HL-60 (cell line): Measurements from ENCODE around the gene SH3RF3.

Experiments
- DNase-seq, 2 experiments: peaks; one replicate each; pipeline ENCODE4 v3.0.0-alpha.2; 2010 to 2020; ENCODE audit warnings: low read depth in 1 of 2, low spot score in 1 of 2
- H3K27ac ChIP-seq: fragments of 250-450 bp; sonication (Bioruptor Pico); replicated peaks from 2 replicates; pipeline ENCODE4 v1.5.1; 2020; ENCODE audit warnings: mild to moderate bottlenecking, moderate library complexity
- H3K27me3 ChIP-seq: fragments of 250-450 bp; sonication (Bioruptor Pico); 2 replicates; pipeline ENCODE4 v1.5.1; 2021; ENCODE audit warnings: mild to moderate bottlenecking, moderate library complexity; ENCODE audit not compliant: insufficient read depth, poor library complexity, severe bottlenecking
- H3K4me3 ChIP-seq: replicated peaks from 2 replicates; pipeline ENCODE4 v1.5.1; 2011; ENCODE audit warnings: mild to moderate bottlenecking, control low read depth, low read length; ENCODE audit not compliant: insufficient read depth
- GABPA ChIP-seq: IDR thresholded peaks from 2 replicates; pipeline ENCODE4 v1.6.1; 2012; ENCODE audit warnings: low read depth
- POLR2AphosphoS5 ChIP-seq: IDR thresholded peaks from 2 replicates; pipeline ENCODE4 v1.6.1; 2012; ENCODE audit warnings: low read depth
- SPI1 ChIP-seq: IDR thresholded peaks from 2 replicates; pipeline ENCODE4 v1.6.1; 2012; ENCODE audit warnings: low read depth, mild to moderate bottlenecking, borderline replicate concordance
- TF ChIP-seq, protein P1 (sequence below): IDR thresholded peaks from 2 replicates; pipeline ENCODE4 v1.6.1; 2012; ENCODE audit warnings: low read depth; ENCODE audit not compliant: insufficient replicate concordance
- TF ChIP-seq, protein P2 (sequence below): IDR thresholded peaks from one replicate; pipeline ENCODE4 v1.5.1; 2011; ENCODE audit warnings: low read length, control low read depth, inconsistent platforms; ENCODE audit not compliant: insufficient read depth

SH3RF3 gene

DNA sequence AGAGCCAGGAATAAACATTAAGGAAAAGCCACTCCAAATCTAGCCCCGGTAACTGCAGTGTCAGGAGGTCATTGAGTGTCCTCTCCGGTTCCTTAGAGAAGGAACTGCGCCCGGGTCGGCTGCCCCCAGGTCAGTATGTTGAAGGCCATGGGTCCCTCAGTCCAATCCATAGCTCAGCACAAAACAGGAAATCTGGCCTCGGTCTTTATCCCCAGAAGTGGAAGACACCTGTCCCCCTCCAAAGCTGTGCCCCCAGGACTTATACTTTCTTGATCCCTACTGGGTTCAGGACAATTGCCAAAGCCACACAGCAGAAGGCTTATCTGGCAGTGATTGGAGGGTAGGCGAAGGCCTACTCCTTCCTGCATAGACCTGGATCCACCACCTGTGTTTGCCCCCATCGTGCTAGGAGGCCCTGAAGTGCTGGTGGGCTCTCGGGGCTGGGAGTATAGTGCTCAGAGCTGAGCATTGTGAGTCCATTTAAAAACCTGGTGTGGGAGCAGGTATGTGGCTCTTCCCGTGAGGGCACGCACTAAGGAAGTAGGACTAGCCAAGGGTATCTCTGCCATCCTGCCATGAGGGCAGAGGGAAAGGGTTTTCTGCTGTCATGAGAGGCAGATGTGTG, 306.2 kb downstream of the SH3RF3 start:
- Histone ChIP-seq H3K4me3 (no peak overlapping the region), H3K27ac (no peak overlapping the region), H3K27me3 (no peaks in the 10 kb centered on the region)
- TF ChIP-seq POLR2AphosphoS5 (no peak), GABPA (no peak)
- TF ChIP-seq, protein P1, sequence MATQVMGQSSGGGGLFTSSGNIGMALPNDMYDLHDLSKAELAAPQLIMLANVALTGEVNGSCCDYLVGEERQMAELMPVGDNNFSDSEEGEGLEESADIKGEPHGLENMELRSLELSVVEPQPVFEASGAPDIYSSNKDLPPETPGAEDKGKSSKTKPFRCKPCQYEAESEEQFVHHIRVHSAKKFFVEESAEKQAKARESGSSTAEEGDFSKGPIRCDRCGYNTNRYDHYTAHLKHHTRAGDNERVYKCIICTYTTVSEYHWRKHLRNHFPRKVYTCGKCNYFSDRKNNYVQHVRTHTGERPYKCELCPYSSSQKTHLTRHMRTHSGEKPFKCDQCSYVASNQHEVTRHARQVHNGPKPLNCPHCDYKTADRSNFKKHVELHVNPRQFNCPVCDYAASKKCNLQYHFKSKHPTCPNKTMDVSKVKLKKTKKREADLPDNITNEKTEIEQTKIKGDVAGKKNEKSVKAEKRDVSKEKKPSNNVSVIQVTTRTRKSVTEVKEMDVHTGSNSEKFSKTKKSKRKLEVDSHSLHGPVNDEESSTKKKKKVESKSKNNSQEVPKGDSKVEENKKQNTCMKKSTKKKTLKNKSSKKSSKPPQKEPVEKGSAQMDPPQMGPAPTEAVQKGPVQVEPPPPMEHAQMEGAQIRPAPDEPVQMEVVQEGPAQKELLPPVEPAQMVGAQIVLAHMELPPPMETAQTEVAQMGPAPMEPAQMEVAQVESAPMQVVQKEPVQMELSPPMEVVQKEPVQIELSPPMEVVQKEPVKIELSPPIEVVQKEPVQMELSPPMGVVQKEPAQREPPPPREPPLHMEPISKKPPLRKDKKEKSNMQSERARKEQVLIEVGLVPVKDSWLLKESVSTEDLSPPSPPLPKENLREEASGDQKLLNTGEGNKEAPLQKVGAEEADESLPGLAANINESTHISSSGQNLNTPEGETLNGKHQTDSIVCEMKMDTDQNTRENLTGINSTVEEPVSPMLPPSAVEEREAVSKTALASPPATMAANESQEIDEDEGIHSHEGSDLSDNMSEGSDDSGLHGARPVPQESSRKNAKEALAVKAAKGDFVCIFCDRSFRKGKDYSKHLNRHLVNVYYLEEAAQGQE: no peak
- TF ChIP-seq, protein P2, sequence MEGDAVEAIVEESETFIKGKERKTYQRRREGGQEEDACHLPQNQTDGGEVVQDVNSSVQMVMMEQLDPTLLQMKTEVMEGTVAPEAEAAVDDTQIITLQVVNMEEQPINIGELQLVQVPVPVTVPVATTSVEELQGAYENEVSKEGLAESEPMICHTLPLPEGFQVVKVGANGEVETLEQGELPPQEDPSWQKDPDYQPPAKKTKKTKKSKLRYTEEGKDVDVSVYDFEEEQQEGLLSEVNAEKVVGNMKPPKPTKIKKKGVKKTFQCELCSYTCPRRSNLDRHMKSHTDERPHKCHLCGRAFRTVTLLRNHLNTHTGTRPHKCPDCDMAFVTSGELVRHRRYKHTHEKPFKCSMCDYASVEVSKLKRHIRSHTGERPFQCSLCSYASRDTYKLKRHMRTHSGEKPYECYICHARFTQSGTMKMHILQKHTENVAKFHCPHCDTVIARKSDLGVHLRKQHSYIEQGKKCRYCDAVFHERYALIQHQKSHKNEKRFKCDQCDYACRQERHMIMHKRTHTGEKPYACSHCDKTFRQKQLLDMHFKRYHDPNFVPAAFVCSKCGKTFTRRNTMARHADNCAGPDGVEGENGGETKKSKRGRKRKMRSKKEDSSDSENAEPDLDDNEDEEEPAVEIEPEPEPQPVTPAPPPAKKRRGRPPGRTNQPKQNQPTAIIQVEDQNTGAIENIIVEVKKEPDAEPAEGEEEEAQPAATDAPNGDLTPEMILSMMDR: no peak
- DNase-seq: no peak

- no peak for DNase-seq
- TF ChIP-seq POLR2AphosphoS5 (no peak), SPI1 (no peak), GABPA (no peak)
- TF ChIP-seq, protein P1: no peak
- TF ChIP-seq, protein P2: no peak
- no peak overlapping the region for H3K27ac ChIP-seq
- no peaks in the 10 kb centered on the region for H3K27me3 ChIP-seq
- no peak overlapping the region for H3K4me3 ChIP-seq
These were observed 307.0 kb downstream of the SH3RF3 start for GRCh38 chr2:109435901-109436598.

DNA sequence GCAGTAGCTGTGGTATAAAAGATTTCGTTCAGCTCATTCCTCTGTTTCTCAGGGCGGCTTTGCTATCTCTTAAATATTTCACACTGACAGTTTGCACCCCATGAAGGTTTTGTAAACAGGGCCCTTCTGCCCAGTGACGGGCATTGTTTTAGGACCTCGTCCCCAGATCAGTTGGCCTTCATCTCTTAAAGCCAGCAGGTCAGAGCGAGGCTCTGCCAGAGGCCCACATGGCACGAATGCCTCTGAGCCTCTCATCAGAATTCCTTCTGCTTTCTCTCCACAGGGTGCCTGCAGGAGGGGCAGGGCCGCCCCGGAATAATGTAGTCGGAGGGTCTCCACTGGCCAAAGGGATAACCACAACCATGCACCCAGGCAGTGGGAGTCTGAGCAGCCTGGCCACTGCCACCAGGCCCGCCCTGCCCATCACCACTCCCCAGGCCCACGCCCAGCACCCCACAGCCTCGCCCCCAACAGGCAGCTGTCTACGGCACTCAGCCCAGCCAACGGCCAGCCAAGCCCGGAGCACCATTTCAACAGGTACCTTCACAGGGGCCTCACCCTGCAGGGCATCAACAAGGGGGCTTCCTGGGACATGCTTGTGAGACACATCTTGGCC, 307.7 kb downstream of the SH3RF3 start:
- no peak overlapping the region for H3K27ac ChIP-seq
- no peak overlapping the region for H3K4me3 ChIP-seq
- H3K27me3 ChIP-seq: no peaks in the 10 kb centered on the region
- DNase-seq: no peak
- TF ChIP-seq, protein P2: no peak
- TF ChIP-seq GABPA: no peak
- no peak for TF ChIP-seq POLR2AphosphoS5
- TF ChIP-seq, protein P1: no peak
- no peak for TF ChIP-seq SPI1
